ENCODE results near the gene OPCML.

DNA sequence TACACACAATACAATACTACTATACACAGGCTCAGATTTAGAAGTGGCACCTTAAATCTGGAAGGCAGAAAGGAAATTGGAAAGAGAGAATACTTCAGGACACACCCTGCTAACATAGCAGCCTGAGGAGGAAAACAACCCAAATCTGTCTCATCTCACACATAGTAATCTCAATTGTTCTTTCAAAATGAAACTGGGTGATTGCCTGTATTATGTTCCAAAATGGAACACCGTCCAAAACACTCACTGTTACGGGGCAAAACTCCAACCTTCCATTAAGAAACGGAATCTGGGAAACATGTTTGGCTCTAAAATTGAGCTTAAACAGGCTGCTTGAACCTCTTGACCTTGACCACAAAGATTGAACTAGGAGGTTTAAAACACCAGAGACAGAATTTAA lies 572.6 kb downstream of the OPCML start:
- TF ChIP-seq, protein P1, sequence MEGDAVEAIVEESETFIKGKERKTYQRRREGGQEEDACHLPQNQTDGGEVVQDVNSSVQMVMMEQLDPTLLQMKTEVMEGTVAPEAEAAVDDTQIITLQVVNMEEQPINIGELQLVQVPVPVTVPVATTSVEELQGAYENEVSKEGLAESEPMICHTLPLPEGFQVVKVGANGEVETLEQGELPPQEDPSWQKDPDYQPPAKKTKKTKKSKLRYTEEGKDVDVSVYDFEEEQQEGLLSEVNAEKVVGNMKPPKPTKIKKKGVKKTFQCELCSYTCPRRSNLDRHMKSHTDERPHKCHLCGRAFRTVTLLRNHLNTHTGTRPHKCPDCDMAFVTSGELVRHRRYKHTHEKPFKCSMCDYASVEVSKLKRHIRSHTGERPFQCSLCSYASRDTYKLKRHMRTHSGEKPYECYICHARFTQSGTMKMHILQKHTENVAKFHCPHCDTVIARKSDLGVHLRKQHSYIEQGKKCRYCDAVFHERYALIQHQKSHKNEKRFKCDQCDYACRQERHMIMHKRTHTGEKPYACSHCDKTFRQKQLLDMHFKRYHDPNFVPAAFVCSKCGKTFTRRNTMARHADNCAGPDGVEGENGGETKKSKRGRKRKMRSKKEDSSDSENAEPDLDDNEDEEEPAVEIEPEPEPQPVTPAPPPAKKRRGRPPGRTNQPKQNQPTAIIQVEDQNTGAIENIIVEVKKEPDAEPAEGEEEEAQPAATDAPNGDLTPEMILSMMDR (conservative IDR thresholded peaks at IDR 0.05; ENCODE audit: low read depth, low read length): no peak
- TF ChIP-seq EZH2 (IDR thresholded peaks at IDR 0.05; ENCODE audit: borderline replicate concordance, low read depth, low read length, poor library complexity, severe bottlenecking): no peak

Data from A673 (cell line).